SK-N-SH (cell line): Measurements from ENCODE around the gene U2AF1L4. TPM values are rescaled to one million over a fixed set of nuclear protein-coding genes. Genes with fewer than 3 reads are reported as not detected.

Experiments used
- ELF1 ChIP-seq: IDR thresholded peaks from 2 replicates; pipeline ENCODE4 v1.4.0; 2012
- EP300 ChIP-seq, 2 experiments: IDR thresholded peaks; 2 replicates each; pipeline versions ENCODE4 v1.4.0 to v1.6.1; 2012; ENCODE audit warnings: borderline replicate concordance in 1 of 2, low read depth in 1 of 2, low read length in 1 of 2
- EZH2phosphoT487 ChIP-seq: fragments of 200-600 bp; sonication (generic); IDR thresholded peaks from 2 replicates; pipeline ENCODE4 v1.6.1; 2017; ENCODE audit warnings: low read depth, mixed run types, mild to moderate bottlenecking, antibody characterized with exemption, moderate library complexity, borderline replicate concordance
- FOXJ3 ChIP-seq: sonication (generic); formaldehyde crosslinking; IDR thresholded peaks from 2 replicates; pipeline ENCODE4 v1.5.1; 2020; ENCODE audit warnings: mild to moderate bottlenecking, missing genetic modification reagents
- FOXM1 ChIP-seq: IDR thresholded peaks from 2 replicates; pipeline ENCODE4 v1.4.0; 2012; ENCODE audit warnings: low read depth, mild to moderate bottlenecking
- GABPA ChIP-seq: IDR thresholded peaks from 2 replicates; pipeline ENCODE4 v1.4.0; 2012; ENCODE audit warnings: low read depth, mild to moderate bottlenecking
- GATA2 ChIP-seq: sonication (generic); formaldehyde crosslinking; IDR thresholded peaks from 2 replicates; pipeline ENCODE4 v1.5.0; 2020; ENCODE audit warnings: mild to moderate bottlenecking, missing genetic modification reagents
- JUND ChIP-seq: IDR thresholded peaks from 2 replicates; pipeline ENCODE4 v1.4.0; 2012
- NFIC ChIP-seq: IDR thresholded peaks from 2 replicates; pipeline ENCODE4 v1.4.0; 2012; ENCODE audit warnings: borderline replicate concordance
- POLR2AphosphoS5 ChIP-seq: IDR thresholded peaks from 2 replicates; pipeline ENCODE4 v1.6.1; 2012; ENCODE audit warnings: low read depth, low read length
- RAD21 ChIP-seq: IDR thresholded peaks from 2 replicates; pipeline ENCODE4 v1.6.1; 2012; ENCODE audit warnings: mild to moderate bottlenecking, low read length
- RCOR1 ChIP-seq: fragments of 150-350 bp; IDR thresholded peaks from 2 replicates; pipeline ENCODE4 v1.6.1; 2017; ENCODE audit warnings: antibody characterized with exemption, low read length
- RXRA ChIP-seq: IDR thresholded peaks from 2 replicates; pipeline ENCODE4 v1.4.0; 2012; ENCODE audit warnings: low read depth, mild to moderate bottlenecking, borderline replicate concordance
- polyA plus RNA-seq, 3 experiments: library from polyadenylated mRNA; depleted of rRNA; stranded (reverse); fragments of >200 nt; gene quantifications; 2 replicates each; pipeline ENCODE4 v1.2.3, GENCODE V29; 2012
- TF ChIP-seq, protein P1 (sequence below): fragments of 150-350 bp; IDR thresholded peaks from 2 replicates; pipeline ENCODE4 v1.6.1; 2016; ENCODE audit warnings: mild to moderate bottlenecking, low read depth, low read length
- TF ChIP-seq, protein P2 (sequence below): IDR thresholded peaks from 2 replicates; pipeline ENCODE4; 2012
- TF ChIP-seq, protein P3 (sequence below): IDR thresholded peaks from 2 replicates; pipeline ENCODE4 v1.6.1; 2012; ENCODE audit warnings: mild to moderate bottlenecking, low read depth, low read length, moderate library complexity
- TF ChIP-seq, protein P4 (sequence below): fragments of 150-350 bp; IDR thresholded peaks from 2 replicates; pipeline ENCODE4 v1.6.1; 2017; ENCODE audit warnings: antibody characterized with exemption, low read length, low read depth, borderline replicate concordance

The U2AF1L4 gene
- polyA plus RNA-seq, 1 of the 3 experiments (the other 2 are of a cell fraction) = 25.9 TPM

DNA sequence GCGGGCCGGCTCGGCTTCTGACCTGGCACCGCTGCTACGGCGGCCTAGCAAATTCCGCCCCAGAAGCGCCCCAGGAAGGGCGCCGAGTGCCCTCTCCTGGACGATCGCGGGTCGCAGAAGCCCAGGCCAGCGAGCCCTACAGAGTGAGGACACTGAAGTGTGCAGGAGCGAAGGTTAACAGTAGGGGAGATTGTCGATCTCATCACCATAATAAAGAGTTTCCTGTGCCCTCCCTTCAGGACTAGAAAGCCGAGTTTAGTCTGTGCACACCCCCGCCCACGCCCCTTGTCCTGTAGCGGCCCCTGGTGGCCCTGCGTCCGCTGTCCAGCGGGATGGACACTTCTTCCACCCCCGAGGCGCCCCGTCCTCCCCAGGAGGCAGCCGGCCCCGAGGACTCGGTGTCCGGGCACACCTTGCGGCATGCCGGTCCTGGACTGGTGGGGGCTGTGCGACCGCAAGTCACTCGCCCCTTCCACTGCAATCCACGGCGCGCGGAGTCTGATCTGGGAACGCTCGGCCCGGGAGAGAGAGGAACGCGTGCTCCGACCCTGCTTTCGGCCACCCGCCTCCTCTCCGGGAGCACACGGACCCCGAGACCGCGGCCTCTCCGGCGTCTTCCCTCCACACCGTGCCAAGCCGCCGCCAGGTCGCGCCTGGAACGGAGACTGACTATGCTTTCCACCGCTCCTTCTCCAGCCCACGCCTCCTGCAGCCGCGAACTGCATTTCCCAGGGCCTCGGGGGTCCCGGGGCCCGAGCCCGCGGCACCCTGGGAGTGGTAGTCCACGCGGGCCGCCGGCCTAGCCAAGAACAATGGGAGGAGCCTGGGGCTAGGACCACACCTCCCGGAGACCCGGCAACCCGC lies 28.2 kb downstream of the U2AF1L4 start (continued):
- TF ChIP-seq RAD21 (peak; percentile 74), RXRA (no peak), ELF1 (no peak; the same call in 1 of the 2 replicates), NFIC (no peak), FOXM1 (no peak), GATA2 (CRISPR knock-in tag) (no peak), FOXJ3 (CRISPR knock-in tag) (no peak; the same call in 1 of the 2 replicates), POLR2AphosphoS5 (no peak; the same call in 1 of the 2 replicates), EP300 (IDR thresholded peaks at IDR 0.05; ENCODE audit: borderline replicate concordance in 1 of 2, low read depth in 1 of 2, low read length in 1 of 2) (no peak), RCOR1 (peak; percentile 14; the same call in 1 of the 2 replicates), JUND (no peak), GABPA (peak; percentile 73), EZH2phosphoT487 (no peak)
- TF ChIP-seq, protein P1, sequence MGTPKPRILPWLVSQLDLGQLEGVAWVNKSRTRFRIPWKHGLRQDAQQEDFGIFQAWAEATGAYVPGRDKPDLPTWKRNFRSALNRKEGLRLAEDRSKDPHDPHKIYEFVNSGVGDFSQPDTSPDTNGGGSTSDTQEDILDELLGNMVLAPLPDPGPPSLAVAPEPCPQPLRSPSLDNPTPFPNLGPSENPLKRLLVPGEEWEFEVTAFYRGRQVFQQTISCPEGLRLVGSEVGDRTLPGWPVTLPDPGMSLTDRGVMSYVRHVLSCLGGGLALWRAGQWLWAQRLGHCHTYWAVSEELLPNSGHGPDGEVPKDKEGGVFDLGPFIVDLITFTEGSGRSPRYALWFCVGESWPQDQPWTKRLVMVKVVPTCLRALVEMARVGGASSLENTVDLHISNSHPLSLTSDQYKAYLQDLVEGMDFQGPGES = no peak
- TF ChIP-seq, protein P2, sequence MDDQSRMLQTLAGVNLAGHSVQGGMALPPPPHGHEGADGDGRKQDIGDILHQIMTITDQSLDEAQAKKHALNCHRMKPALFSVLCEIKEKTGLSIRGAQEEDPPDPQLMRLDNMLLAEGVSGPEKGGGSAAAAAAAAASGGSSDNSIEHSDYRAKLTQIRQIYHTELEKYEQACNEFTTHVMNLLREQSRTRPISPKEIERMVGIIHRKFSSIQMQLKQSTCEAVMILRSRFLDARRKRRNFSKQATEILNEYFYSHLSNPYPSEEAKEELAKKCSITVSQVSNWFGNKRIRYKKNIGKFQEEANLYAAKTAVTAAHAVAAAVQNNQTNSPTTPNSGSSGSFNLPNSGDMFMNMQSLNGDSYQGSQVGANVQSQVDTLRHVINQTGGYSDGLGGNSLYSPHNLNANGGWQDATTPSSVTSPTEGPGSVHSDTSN = no peak
- TF ChIP-seq, protein P3, sequence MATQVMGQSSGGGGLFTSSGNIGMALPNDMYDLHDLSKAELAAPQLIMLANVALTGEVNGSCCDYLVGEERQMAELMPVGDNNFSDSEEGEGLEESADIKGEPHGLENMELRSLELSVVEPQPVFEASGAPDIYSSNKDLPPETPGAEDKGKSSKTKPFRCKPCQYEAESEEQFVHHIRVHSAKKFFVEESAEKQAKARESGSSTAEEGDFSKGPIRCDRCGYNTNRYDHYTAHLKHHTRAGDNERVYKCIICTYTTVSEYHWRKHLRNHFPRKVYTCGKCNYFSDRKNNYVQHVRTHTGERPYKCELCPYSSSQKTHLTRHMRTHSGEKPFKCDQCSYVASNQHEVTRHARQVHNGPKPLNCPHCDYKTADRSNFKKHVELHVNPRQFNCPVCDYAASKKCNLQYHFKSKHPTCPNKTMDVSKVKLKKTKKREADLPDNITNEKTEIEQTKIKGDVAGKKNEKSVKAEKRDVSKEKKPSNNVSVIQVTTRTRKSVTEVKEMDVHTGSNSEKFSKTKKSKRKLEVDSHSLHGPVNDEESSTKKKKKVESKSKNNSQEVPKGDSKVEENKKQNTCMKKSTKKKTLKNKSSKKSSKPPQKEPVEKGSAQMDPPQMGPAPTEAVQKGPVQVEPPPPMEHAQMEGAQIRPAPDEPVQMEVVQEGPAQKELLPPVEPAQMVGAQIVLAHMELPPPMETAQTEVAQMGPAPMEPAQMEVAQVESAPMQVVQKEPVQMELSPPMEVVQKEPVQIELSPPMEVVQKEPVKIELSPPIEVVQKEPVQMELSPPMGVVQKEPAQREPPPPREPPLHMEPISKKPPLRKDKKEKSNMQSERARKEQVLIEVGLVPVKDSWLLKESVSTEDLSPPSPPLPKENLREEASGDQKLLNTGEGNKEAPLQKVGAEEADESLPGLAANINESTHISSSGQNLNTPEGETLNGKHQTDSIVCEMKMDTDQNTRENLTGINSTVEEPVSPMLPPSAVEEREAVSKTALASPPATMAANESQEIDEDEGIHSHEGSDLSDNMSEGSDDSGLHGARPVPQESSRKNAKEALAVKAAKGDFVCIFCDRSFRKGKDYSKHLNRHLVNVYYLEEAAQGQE = peak; percentile 43; the same call in 1 of the 2 replicates
- TF ChIP-seq, protein P4, sequence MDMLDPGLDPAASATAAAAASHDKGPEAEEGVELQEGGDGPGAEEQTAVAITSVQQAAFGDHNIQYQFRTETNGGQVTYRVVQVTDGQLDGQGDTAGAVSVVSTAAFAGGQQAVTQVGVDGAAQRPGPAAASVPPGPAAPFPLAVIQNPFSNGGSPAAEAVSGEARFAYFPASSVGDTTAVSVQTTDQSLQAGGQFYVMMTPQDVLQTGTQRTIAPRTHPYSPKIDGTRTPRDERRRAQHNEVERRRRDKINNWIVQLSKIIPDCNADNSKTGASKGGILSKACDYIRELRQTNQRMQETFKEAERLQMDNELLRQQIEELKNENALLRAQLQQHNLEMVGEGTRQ = no peak
